Measurements from ENCODE around the gene REPS2. TPM values are rescaled to one million over a fixed set of nuclear protein-coding genes. Genes with fewer than 3 reads are reported as not detected.

Gene REPS2
- polyA plus RNA-seq, 3 donors = 2.1 to 4.7 (median 3.6) TPM

DNA sequence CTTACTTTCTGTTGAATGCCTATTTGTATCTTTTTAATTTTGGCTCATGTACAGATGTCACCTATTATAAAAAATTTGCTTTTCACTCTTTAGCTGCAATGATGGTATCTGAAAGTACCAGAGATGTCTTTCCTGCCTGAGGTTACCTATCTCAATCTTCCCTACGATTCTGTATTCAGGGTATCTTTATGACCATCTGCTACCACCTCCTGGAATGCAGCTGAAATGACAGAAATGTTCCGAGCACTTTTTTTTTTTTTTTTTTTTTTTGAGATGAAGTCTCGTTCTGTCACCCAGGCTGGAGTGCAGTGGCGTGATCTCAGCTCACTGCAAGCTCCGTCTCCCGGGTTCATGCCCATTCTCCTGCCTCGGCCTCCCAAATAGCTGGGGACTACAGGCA lies 136.4 kb downstream of the REPS2 start:
- Mint-ChIP-seq H3K27me3 (ENCODE audit: low read depth in 3 of 3) (peaks cover 0 to 34% (median 0%) of the 10 kb centered on the region in 3 donors), H3K27ac (no peak overlapping the region), H3K4me1 (peaks cover 7% of the 10 kb centered on the region), H3K9me3 (no peaks in the 10 kb centered on the region), H3K36me3 (no peaks in the 10 kb centered on the region), H3K4me3 (no peak overlapping the region)
- Histone ChIP-seq H3K9ac (ENCODE audit: insufficient read depth, low read length, poor library complexity, severe bottlenecking) (no peak overlapping the region), H3K27me3 (ENCODE audit: control insufficient read depth in 2 of 2, insufficient read depth in 2 of 2, low read length in 2 of 2) (peaks cover 0 to 17% of the 10 kb centered on the region in 2 donors), H2AFZ (ENCODE audit: insufficient read depth, low read depth, low read length, poor library complexity, severe bottlenecking) (no peak overlapping the region), H3K4me1 (ENCODE audit: control insufficient read depth in 1 of 2, insufficient read depth in 2 of 2, low read length in 2 of 2) (no peaks in the 10 kb centered on the region), H3K36me3 (replicated peaks in 1 of 2; ENCODE audit: control insufficient read depth in 1 of 2, insufficient read depth in 2 of 2, low read length in 2 of 2) (peaks cover 0 to 2% of the 10 kb centered on the region in 2 donors), H3K9me3 (replicated peaks in 1 of 2; ENCODE audit: control insufficient read depth in 1 of 2, insufficient read depth in 1 of 2, low read length in 2 of 2) (no peaks in the 10 kb centered on the region), H3K4me3 (replicated peaks in 1 of 3; ENCODE audit: low read depth in 2 of 3, low read length in 3 of 3) (no peak overlapping the region), H3K27ac (ENCODE audit: low read depth in 1 of 2, low read length in 2 of 2) (no peak overlapping the region), H4K20me1 (ENCODE audit: insufficient read depth, low read length) (no peaks in the 10 kb centered on the region), H3K4me2 (replicated peaks; ENCODE audit: extremely low read depth, low read length, poor library complexity, severe bottlenecking) (no peak overlapping the region), H3K79me2 (ENCODE audit: insufficient read depth, low read length) (no peaks in the 10 kb centered on the region)
- no peak for DNase-seq
- TF ChIP-seq CTCF (IDR thresholded peaks at IDR 0.05) = no peak
- WGBS (ENCODE audit: insufficient coverage) = no CpG with 5 or more reads among the region's 7 CpGs
- intact Hi-C loops (cut with micrococcal nuclease) = no loop called here

GRCh38 chrX:17086317-17086716 lies 139.9 kb downstream of the REPS2 start:
- H3K36me3 ChIP-seq (replicated peaks in 1 of 2; ENCODE audit: control insufficient read depth in 1 of 2, insufficient read depth in 2 of 2, low read length in 2 of 2) = no peaks in the 10 kb centered on the region
- no CpG with 5 or more reads among the region's 4 CpGs for WGBS (ENCODE audit: insufficient coverage)
- no peaks in the 10 kb centered on the region for H4K20me1 ChIP-seq (ENCODE audit: insufficient read depth, low read length)
- no peaks in the 10 kb centered on the region for H3K79me2 ChIP-seq (ENCODE audit: insufficient read depth, low read length)
- H3K9me3 ChIP-seq (replicated peaks in 1 of 2; ENCODE audit: control insufficient read depth in 1 of 2, insufficient read depth in 1 of 2, low read length in 2 of 2) = no peaks in the 10 kb centered on the region
- Mint-ChIP-seq H3K27ac (no peak overlapping the region), H3K27me3 (ENCODE audit: low read depth in 3 of 3) (peaks cover 0 to 28% (median 0%) of the 10 kb centered on the region in 3 donors), H3K4me3 (no peak overlapping the region), H3K36me3 (peaks cover 0 to 5% of the 10 kb centered on the region in 2 donors), H3K4me1 (peaks cover 7% of the 10 kb centered on the region), H3K9me3 (peaks cover 0 to 5% (median 0%) of the 10 kb centered on the region in 7 donors)
- H3K9ac ChIP-seq (ENCODE audit: insufficient read depth, low read length, poor library complexity, severe bottlenecking) = no peak overlapping the region
- H3K4me2 ChIP-seq (replicated peaks; ENCODE audit: extremely low read depth, low read length, poor library complexity, severe bottlenecking) = no peak overlapping the region
- DNase-seq = no peak
- H3K4me3 ChIP-seq (replicated peaks in 1 of 3; ENCODE audit: low read depth in 2 of 3, low read length in 3 of 3) = no peak overlapping the region
- H2AFZ ChIP-seq (ENCODE audit: insufficient read depth, low read depth, low read length, poor library complexity, severe bottlenecking) = no peak overlapping the region
- H3K4me1 ChIP-seq (ENCODE audit: control insufficient read depth in 1 of 2, insufficient read depth in 2 of 2, low read length in 2 of 2) = no peaks in the 10 kb centered on the region
- intact Hi-C loops (cut with micrococcal nuclease) = no loop called here
- H3K27ac ChIP-seq (ENCODE audit: low read depth in 1 of 2, low read length in 2 of 2) = no peak overlapping the region
- no peak for TF ChIP-seq CTCF (IDR thresholded peaks at IDR 0.05)
- peaks cover 0 to 8% of the 10 kb centered on the region in 2 donors for H3K27me3 ChIP-seq (ENCODE audit: control insufficient read depth in 2 of 2, insufficient read depth in 2 of 2, low read length in 2 of 2)
